ENCODE data around the gene OR2A5. TPM values are rescaled to one million over a fixed set of nuclear protein-coding genes. Genes with fewer than 3 reads are reported as not detected.

Gene OR2A5
- total RNA-seq, 4 donors from 2014 or later, result not detected

DNA sequence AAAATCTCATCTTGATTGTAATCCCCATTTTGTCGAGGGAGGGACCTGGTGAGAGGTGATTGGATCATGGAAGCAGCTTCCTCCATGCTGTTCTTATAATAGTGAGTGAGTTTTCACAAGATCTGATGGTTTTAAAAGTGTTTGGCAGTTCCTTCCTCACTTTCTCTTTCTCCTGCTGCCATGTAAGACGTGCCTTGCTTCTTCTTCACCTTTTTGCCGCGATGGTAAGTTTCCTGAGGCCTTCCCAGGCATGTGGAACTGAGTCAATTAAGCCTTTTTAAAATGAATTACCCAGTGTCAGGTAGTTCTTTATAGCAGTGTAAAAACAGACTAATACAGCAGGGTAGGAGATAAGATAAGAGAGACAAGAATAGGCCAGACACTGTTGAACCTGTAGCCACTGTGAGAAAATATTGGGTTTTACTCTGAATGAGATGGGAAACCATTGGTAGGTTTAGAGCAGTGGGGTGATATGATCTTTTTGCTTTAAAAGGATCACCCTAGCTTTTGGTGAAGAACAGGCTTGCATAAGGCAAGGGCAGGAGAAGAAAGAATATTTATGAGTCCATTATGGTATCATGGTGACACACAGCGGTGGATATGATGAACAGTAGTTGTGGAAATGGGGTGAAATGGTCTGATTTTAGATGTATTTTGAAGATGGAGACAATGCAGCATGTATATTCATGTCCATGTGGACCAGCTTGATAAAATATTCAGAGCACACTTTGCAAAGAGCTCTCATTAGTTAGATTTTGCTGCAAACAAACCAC is 37.1 kb upstream of the OR2A5 start:
- Histone ChIP-seq H3K4me1 (no peaks in the 10 kb centered on the region), H3K27ac (no peak overlapping the region), H3K27me3 (no peaks in the 10 kb centered on the region), H3K9me3 (no peaks in the 10 kb centered on the region), H3K36me3 (no peaks in the 10 kb centered on the region), H3K4me3 (no peak overlapping the region)
- TF ChIP-seq POLR2A (IDR thresholded peaks at IDR 0.05), result no peak
- no peak for TF ChIP-seq CTCF (IDR thresholded peaks at IDR 0.05 in 4 of 5, conservative IDR thresholded peaks at IDR 0.05 in 1 of 5)
- no peak for DNase-seq
- in situ Hi-C loops (cut with MboI; ENCODE audit: low sequenced_read_pairs in 4 of 4), result no loop called here
- intact Hi-C loops (cut with DNase I; ENCODE audit: low total_unique reads), result no loop called here
- ATAC-seq, result no peak

GRCh38 chr7:144018065-144018464 is 30.7 kb upstream of the OR2A5 start:
- in situ Hi-C loops (cut with MboI; ENCODE audit: low sequenced_read_pairs in 4 of 4), result no loop called here

GRCh38 chr7:144019457-144019856 is 29.3 kb upstream of the OR2A5 start:
- H3K27me3 ChIP-seq, result no peaks in the 10 kb centered on the region
- DNase-seq (no peak), ATAC-seq (no peak)
- in situ Hi-C loops (cut with MboI; ENCODE audit: low sequenced_read_pairs in 4 of 4), result no loop called here
- peak overlapping the region in 2 of 4 donors; percentile 38 to 41 for H3K27ac ChIP-seq
- no peaks in the 10 kb centered on the region for H3K36me3 ChIP-seq
- H3K9me3 ChIP-seq, result no peaks in the 10 kb centered on the region
- TF ChIP-seq POLR2A (IDR thresholded peaks at IDR 0.05) (no peak), CTCF (IDR thresholded peaks at IDR 0.05 in 4 of 5, conservative IDR thresholded peaks at IDR 0.05 in 1 of 5) (no peak)
- intact Hi-C loops (cut with DNase I; ENCODE audit: low total_unique reads), result no loop called here
- H3K4me3 ChIP-seq, result no peak overlapping the region
- no peaks in the 10 kb centered on the region for H3K4me1 ChIP-seq

More at GRCh38 chr7:144018065-144018464, 30.7 kb upstream of the OR2A5 start:
- no peak for ATAC-seq
- H3K9me3 ChIP-seq, result no peaks in the 10 kb centered on the region
- H3K4me1 ChIP-seq, result no peaks in the 10 kb centered on the region
- H3K27me3 ChIP-seq, result no peaks in the 10 kb centered on the region
- DNase-seq, result no peak
- intact Hi-C loops (cut with DNase I; ENCODE audit: low total_unique reads), result no loop called here
- no peak overlapping the region for H3K27ac ChIP-seq
- TF ChIP-seq POLR2A (IDR thresholded peaks at IDR 0.05) (no peak), CTCF (IDR thresholded peaks at IDR 0.05 in 4 of 5, conservative IDR thresholded peaks at IDR 0.05 in 1 of 5) (no peak)
- H3K4me3 ChIP-seq, result no peak overlapping the region
- no peaks in the 10 kb centered on the region for H3K36me3 ChIP-seq

GRCh38 chr7:144020340-144020739 is 28.4 kb upstream of the OR2A5 start:
- Histone ChIP-seq H3K27ac (peak overlapping the region in 3 of 4 donors; percentile 9 to 41 (median 38)), H3K36me3 (no peaks in the 10 kb centered on the region), H3K27me3 (no peaks in the 10 kb centered on the region), H3K4me3 (no peak overlapping the region), H3K4me1 (no peaks in the 10 kb centered on the region), H3K9me3 (no peaks in the 10 kb centered on the region)
- in situ Hi-C loops (cut with MboI; ENCODE audit: low sequenced_read_pairs in 4 of 4), result no loop called here
- TF ChIP-seq CTCF (IDR thresholded peaks at IDR 0.05 in 4 of 5, conservative IDR thresholded peaks at IDR 0.05 in 1 of 5) (no peak), POLR2A (IDR thresholded peaks at IDR 0.05) (no peak)
- DNase-seq (no peak), ATAC-seq (peak in 1 of 2 donors; percentile 42)
- intact Hi-C loops (cut with DNase I; ENCODE audit: low total_unique reads), result no loop called here
